ENCODE measurements around the gene EPC1. TPM values are rescaled to one million over a fixed set of nuclear protein-coding genes. Genes with fewer than 3 reads are reported as not detected.

EPC1 gene
- total and polyA plus RNA-seq, 11 donors = 10.9 to 26.3 (median 16.2) TPM

GRCh38 chr10:32246685-32247084 is 100.3 kb downstream of the EPC1 start:
- Histone ChIP-seq H3K9me3 (no peaks in the 10 kb centered on the region), H3K4me3 (no peak overlapping the region), H3K27ac (no peak overlapping the region), H3K4me1 (no peaks in the 10 kb centered on the region), H3K27me3 (no peaks in the 10 kb centered on the region), H3K36me3 (no peaks in the 10 kb centered on the region)
- no peak for DNase-seq
- WGBS, 4 donors = 87 to 94% (median 92%) methylated on average over 3 of the region's 3 CpGs
- no peak for ATAC-seq
- TF ChIP-seq CTCF (IDR thresholded peaks at IDR 0.05) (no peak), POLR2A (IDR thresholded peaks at IDR 0.05) (no peak)
- intact Hi-C loops (cut with DNase I) = no loop called here

GRCh38 chr10:32245760-32246159 is 101.2 kb downstream of the EPC1 start:
- H3K27me3 ChIP-seq = no peaks in the 10 kb centered on the region
- WGBS, 4 donors = 82 to 85% (median 83%) methylated on average over 8 of the region's 8 CpGs
- DNase-seq (no peak), ATAC-seq (no peak)
- H3K4me1 ChIP-seq = peaks cover 0 to under 1% (median 0%) of the 10 kb centered on the region in 12 donors
- TF ChIP-seq POLR2A (IDR thresholded peaks at IDR 0.05) (no peak), CTCF (IDR thresholded peaks at IDR 0.05) (no peak)
- no peaks in the 10 kb centered on the region for H3K9me3 ChIP-seq
- no peak overlapping the region for H3K27ac ChIP-seq
- intact Hi-C loops (cut with DNase I) = no loop called here
- H3K4me3 ChIP-seq = no peak overlapping the region
- no peaks in the 10 kb centered on the region for H3K36me3 ChIP-seq

GRCh38 chr10:32244421-32245207 is 102.3 kb downstream of the EPC1 start:
- TF ChIP-seq CTCF (IDR thresholded peaks at IDR 0.05) (no peak), POLR2A (IDR thresholded peaks at IDR 0.05) (no peak)
- no peak overlapping the region for H3K4me3 ChIP-seq
- intact Hi-C loops (cut with DNase I) = no loop called here
- H3K9me3 ChIP-seq = peaks cover 0 to 3% (median 0%) of the 10 kb centered on the region in 12 donors
- WGBS, 4 donors = 47 to 69% (median 56%) methylated on average over 3 of the region's 3 CpGs
- H3K4me1 ChIP-seq = peaks cover 0 to 10% (median 0%) of the 10 kb centered on the region in 12 donors
- DNase-seq = no peak
- no peak overlapping the region for H3K27ac ChIP-seq
- ATAC-seq = no peak
- H3K36me3 ChIP-seq = no peaks in the 10 kb centered on the region
- no peaks in the 10 kb centered on the region for H3K27me3 ChIP-seq

- H3K4me1 ChIP-seq = peaks cover 0 to 10% (median 0%) of the 10 kb centered on the region in 12 donors
- ATAC-seq (no peak), DNase-seq (no peak)
- TF ChIP-seq CTCF (IDR thresholded peaks at IDR 0.05) (no peak), POLR2A (IDR thresholded peaks at IDR 0.05) (no peak)
- H3K4me3 ChIP-seq = no peak overlapping the region
- H3K27me3 ChIP-seq = no peaks in the 10 kb centered on the region
- H3K9me3 ChIP-seq = peaks cover 0 to 3% (median 0%) of the 10 kb centered on the region in 12 donors
- H3K36me3 ChIP-seq = no peaks in the 10 kb centered on the region
- no peak overlapping the region for H3K27ac ChIP-seq
- intact Hi-C loops (cut with DNase I) = no loop called here
- WGBS, 4 donors = 92 to 93% (median 93%) methylated on average over 4 of the region's 4 CpGs
Measured at GRCh38 chr10:32244011-32244410, 102.9 kb downstream of the EPC1 start.
